Choroid plexus epithelial cell (primary cell): ENCODE measurements around the gene GULP1.
A peak's percentile ranks its signal among the peaks of the same experiment; 100 is the strongest.

Experiments
- DNase-seq: peaks from one replicate; pipeline ENCODE4 v3.0.0-alpha.2; 2010; ENCODE audit warnings: low read depth
- H3K4me3 ChIP-seq: 2 replicates; pipeline ENCODE4 v1.5.1; 2011; ENCODE audit warnings: low read depth, mild to moderate bottlenecking, control low read depth, low read length, moderate library complexity
- CTCF ChIP-seq: conservative IDR thresholded peaks from 2 replicates; pipeline ENCODE4 v1.5.1; 2011; ENCODE audit warnings: low read depth, mild to moderate bottlenecking, control low read depth, inconsistent platforms, low read length, moderate library complexity

The GULP1 gene

GRCh38 chr2:188291617-188292347 is at the start of gene GULP1:
TSS of gene GULP1 (plus strand) at chr2:188291874. CDS start at chr2:188477703, 185,829 bp downstream.
- peak within 1 kb of the TSS; percentile 80 for H3K4me3 ChIP-seq
- DNase-seq: peak; percentile 79
- peak; percentile 77 for TF ChIP-seq CTCF

- TF ChIP-seq CTCF: no peak
- no peak overlapping the region for H3K4me3 ChIP-seq
- DNase-seq: no peak
Observed at GRCh38 chr2:188243381-188243780, 48.3 kb upstream of the GULP1 start.

GRCh38 chr2:188244383-188244782 is 47.3 kb upstream of the GULP1 start:
- no peak for TF ChIP-seq CTCF
- DNase-seq: no peak
- no peak overlapping the region for H3K4me3 ChIP-seq

- H3K4me3 ChIP-seq: no peak overlapping the region
- TF ChIP-seq CTCF: no peak
- DNase-seq: no peak
Observed at GRCh38 chr2:188245230-188245629, 46.4 kb upstream of the GULP1 start.

GRCh38 chr2:188248513-188248912 is 43.2 kb upstream of the GULP1 start:
- no peak for TF ChIP-seq CTCF
- H3K4me3 ChIP-seq: no peak overlapping the region

GRCh38 chr2:188251034-188251433 is 40.6 kb upstream of the GULP1 start:
- no peak for TF ChIP-seq CTCF
- DNase-seq: no peak
- no peak overlapping the region for H3K4me3 ChIP-seq

More at GRCh38 chr2:188248513-188248912, 43.2 kb upstream of the GULP1 start:
- DNase-seq: no peak

- no peak overlapping the region for H3K4me3 ChIP-seq
- DNase-seq: no peak
- no peak for TF ChIP-seq CTCF
Observed at GRCh38 chr2:188256420-188256819, 35.3 kb upstream of the GULP1 start.
